Esophagus muscularis mucosa (tissue), 3 donors: Measurements from ENCODE around the gene PELO.

Experiments
- POLR2A ChIP-seq: fragments of 450-650 bp; IDR thresholded peaks from one replicate; pipeline ENCODE4 v1.6.1; 2017; ENCODE audit warnings: antibody characterized with exemption, moderate library complexity, mild to moderate bottlenecking, low read depth
- POLR2AphosphoS5 ChIP-seq, 2 donors: sonication (generic); formaldehyde crosslinking; IDR thresholded peaks; one replicate each; pipeline ENCODE4 v1.6.1; 2017; ENCODE audit warnings: antibody characterized with exemption in 2 of 2
- TF ChIP-seq, protein P1 (sequence below), 3 experiments: fragments of 200-600 bp in 2 of 3; fragments of 450-650 bp in 1 of 3; sonication (generic) in 2 of 3; IDR thresholded peaks; one replicate each; pipeline ENCODE4 v1.5.1; 2017 to 2019; ENCODE audit warnings: antibody characterized with exemption in 3 of 3, mild to moderate bottlenecking in 2 of 3, moderate library complexity in 1 of 3

DNA sequence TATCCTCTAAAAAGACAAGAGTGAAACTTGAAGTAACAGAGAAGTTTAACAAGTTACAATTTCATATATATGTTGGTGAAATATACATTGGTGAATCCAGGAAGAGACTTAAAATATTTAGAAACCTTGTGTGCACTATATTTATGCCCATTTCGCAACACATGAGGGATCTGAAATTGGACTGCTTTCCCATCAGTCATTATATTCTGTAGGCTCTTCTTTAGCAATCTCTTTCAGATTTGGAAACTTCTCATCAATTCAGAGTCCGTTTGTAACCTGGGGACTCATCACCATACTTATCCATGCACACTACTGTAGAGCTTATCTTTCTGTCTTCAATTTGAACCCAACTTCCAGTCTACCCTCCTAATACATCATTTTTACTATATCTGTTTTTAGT is 2.1 kb downstream of the PELO start:
- no peak for TF ChIP-seq POLR2A
- TF ChIP-seq POLR2AphosphoS5 (IDR thresholded peaks at IDR 0.05) = no peak
- TF ChIP-seq, protein P1, sequence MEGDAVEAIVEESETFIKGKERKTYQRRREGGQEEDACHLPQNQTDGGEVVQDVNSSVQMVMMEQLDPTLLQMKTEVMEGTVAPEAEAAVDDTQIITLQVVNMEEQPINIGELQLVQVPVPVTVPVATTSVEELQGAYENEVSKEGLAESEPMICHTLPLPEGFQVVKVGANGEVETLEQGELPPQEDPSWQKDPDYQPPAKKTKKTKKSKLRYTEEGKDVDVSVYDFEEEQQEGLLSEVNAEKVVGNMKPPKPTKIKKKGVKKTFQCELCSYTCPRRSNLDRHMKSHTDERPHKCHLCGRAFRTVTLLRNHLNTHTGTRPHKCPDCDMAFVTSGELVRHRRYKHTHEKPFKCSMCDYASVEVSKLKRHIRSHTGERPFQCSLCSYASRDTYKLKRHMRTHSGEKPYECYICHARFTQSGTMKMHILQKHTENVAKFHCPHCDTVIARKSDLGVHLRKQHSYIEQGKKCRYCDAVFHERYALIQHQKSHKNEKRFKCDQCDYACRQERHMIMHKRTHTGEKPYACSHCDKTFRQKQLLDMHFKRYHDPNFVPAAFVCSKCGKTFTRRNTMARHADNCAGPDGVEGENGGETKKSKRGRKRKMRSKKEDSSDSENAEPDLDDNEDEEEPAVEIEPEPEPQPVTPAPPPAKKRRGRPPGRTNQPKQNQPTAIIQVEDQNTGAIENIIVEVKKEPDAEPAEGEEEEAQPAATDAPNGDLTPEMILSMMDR (IDR thresholded peaks at IDR 0.05) = no peak
